CD4-positive, alpha-beta T cell (primary cell): ENCODE data around the gene PEX11A. TPM values are rescaled to one million over a fixed set of nuclear protein-coding genes. Genes with fewer than 3 reads are reported as not detected.
A peak's percentile ranks its signal among the peaks of the same experiment; 100 is the strongest.

Source experiments
- ATAC-seq: fragments of 200-7000 bp; cut with Tn5 transposase; one replicate; pipeline ENCODE4 v1.10.0; 2022; ENCODE audit warnings: mild to moderate bottlenecking; ENCODE audit not compliant: poor library complexity
- CTCF ChIA-PET: fragments of 350-600 bp; sonication (Branson Sonifier 250); formaldehyde crosslinking; loops from one replicate; lab custom pipeline; 2021; ENCODE audit warnings: antibody characterized with exemption, inconsistent platforms; lab: Charles Lee
- POLR2A ChIA-PET: fragments of 350-600 bp; sonication (Branson Sonifier 250); formaldehyde crosslinking; loops from one replicate; lab custom pipeline; 2021; ENCODE audit warnings: antibody characterized with exemption, inconsistent platforms; lab: Charles Lee
- DNase-seq, 14 experiments: peaks; one replicate each; pipeline ENCODE4 v3.0.0-alpha.2; 2013 to 2020; ENCODE audit warnings: mixed read lengths in 2 of 14
- H3K27ac ChIP-seq, 2 donors: one replicate each; pipeline versions ENCODE4 v1.5.1 to v1.7.0; 2013; ENCODE audit warnings: low read length in 2 of 2, low read depth in 1 of 2, mild to moderate bottlenecking in 1 of 2
- H3K27me3 ChIP-seq, 2 experiments: 1 replicate in 1 of 2; 2 replicates in 1 of 2; pipeline versions ENCODE4 v1.6.1 to v1.7.0; 2013; ENCODE audit warnings: low read length in 2 of 2, control low read depth in 1 of 2, mild to moderate bottlenecking in 1 of 2, moderate library complexity in 1 of 2; ENCODE audit not compliant: insufficient read depth in 2 of 2, control insufficient read depth in 1 of 2
- H3K36me3 ChIP-seq: one replicate; pipeline ENCODE4 v1.6.1; 2013; ENCODE audit warnings: low read length, control low read depth; ENCODE audit not compliant: insufficient read depth
- H3K4me1 ChIP-seq: one replicate; pipeline ENCODE4 v1.6.1; 2013; ENCODE audit warnings: low read length, control low read depth; ENCODE audit not compliant: insufficient read depth
- H3K4me3 ChIP-seq: one replicate; pipeline ENCODE4 v1.5.1; 2013; ENCODE audit warnings: mild to moderate bottlenecking, low read length, moderate library complexity
- H3K9me3 ChIP-seq, 2 experiments: 1 replicate in 1 of 2; 2 replicates in 1 of 2; pipeline versions ENCODE4 v1.6.1 to v1.7.0; 2013; ENCODE audit warnings: low read length in 2 of 2, mild to moderate bottlenecking in 2 of 2, control low read depth in 1 of 2, moderate library complexity in 1 of 2; ENCODE audit not compliant: control insufficient read depth in 1 of 2, insufficient read depth in 1 of 2
- H3K27ac Mint-ChIP-seq: one replicate; pipeline ENCODE4 v1.8.0; 2020; ENCODE audit warnings: mixed read lengths
- H3K27me3 Mint-ChIP-seq: one replicate; pipeline ENCODE4 v1.8.0; 2021; ENCODE audit warnings: mixed read lengths
- H3K36me3 Mint-ChIP-seq: one replicate; pipeline ENCODE4 v1.8.0; 2021; ENCODE audit warnings: low read depth, mixed read lengths
- H3K4me1 Mint-ChIP-seq: one replicate; pipeline ENCODE4 v1.8.0; 2021; ENCODE audit warnings: low read depth, mixed read lengths
- H3K4me3 Mint-ChIP-seq: one replicate; pipeline ENCODE4 v1.8.0; 2020; ENCODE audit warnings: mild to moderate bottlenecking, mixed read lengths
- H3K9me3 Mint-ChIP-seq: one replicate; pipeline ENCODE4 v1.8.0; 2020; ENCODE audit warnings: mixed read lengths
- CTCF ChIP-seq: fragments of 200-600 bp; IDR thresholded peaks from one replicate; pipeline ENCODE4 v1.8.0; 2022; ENCODE audit warnings: antibody characterized with exemption, mild to moderate bottlenecking
- intact Hi-C, 2 experiments: fragments of 100-400 bp; cut with DNase I in 1 of 2; cut with micrococcal nuclease in 1 of 2; formaldehyde crosslinking; loops; one replicate each; pipeline versions ENCODE4 v1.15.1 to v1.9.0; 2023 to 2025; cut with DNase I, micrococcal nuclease
- total RNA-seq, 174 experiments: library from RNA in 2 of 174; stranded (reverse) in 2 of 174; gene quantifications; one replicate each; pipeline ENCODE4 v1.2.3 and lab custom pipeline; 2021 to 2026

Gene PEX11A
- total RNA-seq, 2 experiments from 2014 or later: 0.22 TPM

- H3K27ac ChIP-seq: no peak overlapping the region
- Mint-ChIP-seq H3K27ac (no peak overlapping the region), H3K27me3 (peaks cover 9% of the 10 kb centered on the region), H3K4me1 (no peaks in the 10 kb centered on the region), H3K36me3 (no peaks in the 10 kb centered on the region), H3K9me3 (no peaks in the 10 kb centered on the region), H3K4me3 (no peak overlapping the region)
- H3K9me3 ChIP-seq: peaks cover 0 to 15% of the 10 kb centered on the region in 2 experiments
- TF ChIP-seq CTCF: peak; percentile 61
- ATAC-seq (no peak), DNase-seq (peak; percentile 28 to 63 (median 44))
- H3K27me3 ChIP-seq: peaks cover under 1 to 2% of the 10 kb centered on the region in 2 experiments
- H3K36me3 ChIP-seq: no peaks in the 10 kb centered on the region
- H3K4me3 ChIP-seq: no peak overlapping the region
- ChIA-PET CTCF (no interaction called here), POLR2A (no interaction called here)
- H3K4me1 ChIP-seq: no peaks in the 10 kb centered on the region
- intact Hi-C loops: no loop called here
These were observed 43.2 kb downstream of the PEX11A start for GRCh38 chr15:89647191-89647851.

DNA sequence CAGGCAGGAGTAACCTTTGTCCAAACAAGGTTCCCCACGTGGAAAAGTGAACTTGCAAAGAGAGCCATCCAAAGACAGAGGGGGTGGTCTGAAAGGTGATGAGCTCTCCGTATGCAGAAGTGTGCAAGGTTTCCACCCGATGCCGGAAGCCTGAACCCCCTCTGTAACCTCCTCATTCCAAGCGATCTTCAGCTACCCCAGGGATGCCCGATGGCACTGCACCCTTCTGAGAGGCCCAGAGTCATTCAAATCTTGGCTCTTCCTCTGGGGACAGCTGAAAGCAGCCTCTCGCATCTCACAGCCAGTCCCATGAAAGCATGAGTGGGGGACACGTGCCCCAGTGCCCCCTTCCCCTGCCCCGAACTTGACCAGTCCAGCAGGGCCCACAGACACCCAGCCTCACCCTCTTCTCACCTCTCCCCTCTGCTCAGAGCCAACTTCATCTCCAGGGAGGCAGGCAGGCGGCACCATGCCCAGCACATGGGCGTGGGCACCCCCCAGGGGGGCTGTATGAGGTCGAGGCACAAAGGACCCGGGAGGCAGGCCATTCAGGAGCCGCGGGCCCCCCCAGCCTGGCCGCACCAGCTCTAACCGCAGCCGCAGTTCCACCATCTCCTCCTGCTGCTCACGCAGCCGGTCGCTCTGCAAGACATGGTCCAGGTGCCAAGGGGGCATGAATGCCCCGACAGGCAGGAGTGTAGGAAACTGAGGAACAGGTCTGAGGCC is 44.0 kb downstream of the PEX11A start:
- no peaks in the 10 kb centered on the region for H3K9me3 Mint-ChIP-seq
- intact Hi-C loops: no loop called here
- peaks cover 2% of the 10 kb centered on the region for H3K27me3 Mint-ChIP-seq
- no peak overlapping the region for H3K27ac ChIP-seq
- H3K36me3 ChIP-seq: no peaks in the 10 kb centered on the region
- ChIA-PET CTCF (no interaction called here), POLR2A (no interaction called here)
- H3K4me1 ChIP-seq: no peaks in the 10 kb centered on the region
- no peak overlapping the region for H3K4me3 Mint-ChIP-seq
- no peak overlapping the region for H3K27ac Mint-ChIP-seq
- no peaks in the 10 kb centered on the region for H3K36me3 Mint-ChIP-seq
- no peak for TF ChIP-seq CTCF
- DNase-seq (no peak), ATAC-seq (no peak)
- H3K4me3 ChIP-seq: no peak overlapping the region
- no peaks in the 10 kb centered on the region for H3K27me3 ChIP-seq
- peaks cover 0 to 15% of the 10 kb centered on the region in 2 experiments for H3K9me3 ChIP-seq
- no peaks in the 10 kb centered on the region for H3K4me1 Mint-ChIP-seq

DNA sequence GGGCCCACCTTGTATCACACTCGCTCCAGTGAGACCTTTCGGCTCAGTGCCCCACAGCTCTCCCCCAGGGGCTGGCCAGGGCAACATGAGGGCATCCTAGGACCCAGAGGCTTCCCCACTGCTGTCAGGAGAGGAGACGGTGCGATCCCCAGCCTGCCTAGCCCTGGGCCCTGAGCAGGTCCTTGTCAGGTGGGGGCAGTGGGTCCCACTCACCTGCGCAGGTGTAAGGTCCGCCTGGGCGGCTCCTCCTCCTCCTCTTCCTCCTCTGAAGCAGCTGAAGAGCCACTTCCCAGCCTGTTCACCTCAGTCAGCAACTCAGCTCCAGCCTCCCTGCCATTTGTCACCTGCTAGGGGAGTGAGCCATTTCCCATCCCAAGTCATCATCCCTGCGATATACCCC is 44.9 kb downstream of the PEX11A start:
- Histone ChIP-seq H3K9me3 (peaks cover 0 to 15% of the 10 kb centered on the region in 2 experiments), H3K36me3 (no peaks in the 10 kb centered on the region), H3K27ac (no peak overlapping the region), H3K4me3 (no peak overlapping the region), H3K27me3 (no peaks in the 10 kb centered on the region), H3K4me1 (no peaks in the 10 kb centered on the region)
- no peaks in the 10 kb centered on the region for H3K36me3 Mint-ChIP-seq
- ATAC-seq (no peak), DNase-seq (no peak)
- no peaks in the 10 kb centered on the region for H3K27me3 Mint-ChIP-seq
- no peak for TF ChIP-seq CTCF
- POLR2A ChIA-PET: no interaction called here
- no peak overlapping the region for H3K4me3 Mint-ChIP-seq
- H3K4me1 Mint-ChIP-seq: no peaks in the 10 kb centered on the region
- no peak overlapping the region for H3K27ac Mint-ChIP-seq
- CTCF ChIA-PET: no interaction called here
- intact Hi-C loops: no loop called here
- no peaks in the 10 kb centered on the region for H3K9me3 Mint-ChIP-seq
